SJSA1 (cell line): Measurements from ENCODE around the gene LYL1. TPM values are rescaled to one million over a fixed set of nuclear protein-coding genes. Genes with fewer than 3 reads are reported as not detected.

ENCODE experiments used
- DNase-seq, 2 experiments: peaks; one replicate each; pipeline ENCODE4 v3.0.0-alpha.2; 2015 to 2020; ENCODE audit warnings: low spot score in 2 of 2, low read depth in 1 of 2
- H3K27ac ChIP-seq: fragments of 250-450 bp; sonication (Bioruptor Pico); 2 replicates; pipeline ENCODE4 v1.5.1; 2020; ENCODE audit warnings: mild to moderate bottlenecking, moderate library complexity
- H3K27me3 ChIP-seq: fragments of 250-450 bp; sonication (Bioruptor Pico); replicated peaks from 2 replicates; pipeline ENCODE4 v1.5.1; 2020; ENCODE audit warnings: mild to moderate bottlenecking, moderate library complexity
- H3K36me3 ChIP-seq: fragments of 250-450 bp; sonication (Bioruptor Pico); 2 replicates; pipeline ENCODE4 v1.5.1; 2020; ENCODE audit warnings: mild to moderate bottlenecking
- H3K4me1 ChIP-seq: fragments of 250-450 bp; sonication (Bioruptor Pico); replicated peaks from 2 replicates; pipeline ENCODE4 v1.6.1; 2021; ENCODE audit warnings: mild to moderate bottlenecking
- H3K4me3 ChIP-seq: fragments of 250-450 bp; sonication (Bioruptor Pico); 2 replicates; pipeline ENCODE4 v1.5.1; 2020; ENCODE audit warnings: mild to moderate bottlenecking
- H3K9me3 ChIP-seq: fragments of 250-450 bp; sonication (Bioruptor Pico); replicated peaks from 2 replicates; pipeline ENCODE4 v1.5.1; 2020; ENCODE audit warnings: mild to moderate bottlenecking
- total RNA-seq: library from RNA; depleted of rRNA; stranded (reverse); fragments of >200 nt; shearing (Covaris generic); gene quantifications from 2 replicates; pipeline ENCODE4 v1.2.3, GENCODE V29; 2014

The LYL1 gene
- total RNA-seq, 1 experiment from 2014 or later: not detected

GRCh38 chr19:13095934-13096927 lies 6.4 kb downstream of the LYL1 start:
- DNase-seq: no peak
- H3K4me3 ChIP-seq: no peak overlapping the region
- no peaks in the 10 kb centered on the region for H3K9me3 ChIP-seq
- H3K4me1 ChIP-seq: no peaks in the 10 kb centered on the region
- peaks cover 5% of the 10 kb centered on the region; the same call in 1 of the 2 replicates for H3K36me3 ChIP-seq
- no peak overlapping the region for H3K27ac ChIP-seq
- no peaks in the 10 kb centered on the region for H3K27me3 ChIP-seq

- DNase-seq: no peak
- H3K27ac ChIP-seq: no peak overlapping the region
- H3K4me1 ChIP-seq: no peaks in the 10 kb centered on the region
- H3K36me3 ChIP-seq: peaks cover 5% of the 10 kb centered on the region; the same call in 1 of the 2 replicates
- no peaks in the 10 kb centered on the region for H3K27me3 ChIP-seq
- no peak overlapping the region for H3K4me3 ChIP-seq
- H3K9me3 ChIP-seq: no peaks in the 10 kb centered on the region
These were observed 7.3 kb downstream of the LYL1 start for GRCh38 chr19:13095393-13095784.

DNA sequence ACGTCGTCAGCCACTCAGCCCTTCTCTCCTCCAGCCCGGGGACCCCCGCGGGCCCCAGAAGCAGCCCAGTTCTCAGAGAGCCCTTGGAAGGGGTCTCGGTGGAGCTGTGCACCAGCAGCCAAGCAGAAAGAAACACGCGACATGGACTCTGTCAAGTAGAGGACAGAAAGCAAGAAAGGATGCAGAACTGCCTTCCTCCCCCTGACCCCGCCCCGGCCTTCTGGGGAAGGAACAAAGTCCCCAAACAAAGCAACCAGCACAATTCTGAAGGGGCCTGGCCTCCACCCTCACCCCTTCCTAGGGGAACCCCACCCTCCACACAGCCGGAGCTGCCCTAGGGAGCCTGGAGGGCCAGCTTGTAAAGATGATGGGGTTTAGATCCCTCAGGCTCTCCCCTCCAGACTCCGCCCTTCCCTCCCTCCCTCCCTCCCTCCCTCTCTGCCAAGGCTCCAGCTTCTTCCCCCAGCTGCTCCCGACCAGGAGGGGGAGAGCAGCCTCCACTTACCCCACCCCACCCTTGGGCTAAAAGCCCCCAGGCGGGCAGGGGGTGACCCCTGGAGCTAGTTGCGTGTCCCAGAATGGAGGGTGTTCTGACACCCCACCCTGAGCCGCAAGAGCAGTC lies 7.8 kb downstream of the LYL1 start:
- no peaks in the 10 kb centered on the region for H3K4me1 ChIP-seq

DNA sequence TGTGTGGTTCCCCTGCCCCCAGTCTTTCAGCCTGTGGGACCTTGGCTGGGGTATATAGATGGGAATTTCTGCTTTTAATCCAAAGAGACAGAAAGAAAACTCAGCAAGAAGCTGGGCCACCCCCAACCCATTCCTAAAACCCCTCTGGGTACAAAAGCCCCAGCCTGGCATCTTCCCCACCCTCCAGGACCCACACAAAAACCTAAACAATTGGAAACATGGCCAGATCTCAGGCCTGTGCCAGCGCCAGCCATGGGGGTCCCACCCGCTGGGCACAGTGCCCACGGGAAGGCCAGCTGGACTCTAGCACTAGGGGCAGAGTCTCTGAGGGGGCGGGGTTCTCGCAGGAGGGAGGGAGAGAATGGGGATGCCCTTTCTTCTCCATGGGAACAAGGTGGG lies 8.6 kb downstream of the LYL1 start:
- Histone ChIP-seq H3K4me1 (no peaks in the 10 kb centered on the region), H3K27ac (no peak overlapping the region), H3K9me3 (no peaks in the 10 kb centered on the region), H3K4me3 (no peak overlapping the region), H3K36me3 (peaks cover 5% of the 10 kb centered on the region; the same call in 1 of the 2 replicates), H3K27me3 (no peaks in the 10 kb centered on the region)
- no peak for DNase-seq

More for the DNA sequence above, 7.8 kb downstream of the LYL1 start:
- Histone ChIP-seq H3K9me3 (no peaks in the 10 kb centered on the region), H3K27me3 (no peaks in the 10 kb centered on the region), H3K27ac (no peak overlapping the region), H3K4me3 (no peak overlapping the region), H3K36me3 (peaks cover 5% of the 10 kb centered on the region; the same call in 1 of the 2 replicates)
- DNase-seq: no peak

GRCh38 chr19:13093407-13094105 lies 9.1 kb downstream of the LYL1 start:
- H3K9me3 ChIP-seq: no peaks in the 10 kb centered on the region
- H3K36me3 ChIP-seq: peaks cover 5% of the 10 kb centered on the region; the same call in 1 of the 2 replicates
- peak; percentile 69 to 78 for DNase-seq
- H3K4me1 ChIP-seq: no peaks in the 10 kb centered on the region
- no peak overlapping the region for H3K27ac ChIP-seq
- no peaks in the 10 kb centered on the region for H3K27me3 ChIP-seq
- no peak overlapping the region for H3K4me3 ChIP-seq

GRCh38 chr19:13092606-13093235 lies 9.9 kb downstream of the LYL1 start:
- H3K27me3 ChIP-seq: no peaks in the 10 kb centered on the region
- H3K36me3 ChIP-seq: peaks cover 5% of the 10 kb centered on the region; the same call in 1 of the 2 replicates
- no peaks in the 10 kb centered on the region for H3K9me3 ChIP-seq
- no peak for DNase-seq
- H3K4me1 ChIP-seq: no peaks in the 10 kb centered on the region
- no peak overlapping the region for H3K27ac ChIP-seq
- H3K4me3 ChIP-seq: no peak overlapping the region

- H3K9me3 ChIP-seq: no peaks in the 10 kb centered on the region
- peaks cover 5% of the 10 kb centered on the region; the same call in 1 of the 2 replicates for H3K36me3 ChIP-seq
- no peaks in the 10 kb centered on the region for H3K27me3 ChIP-seq
- no peak for DNase-seq
- H3K4me1 ChIP-seq: no peaks in the 10 kb centered on the region
- no peak overlapping the region for H3K4me3 ChIP-seq
- H3K27ac ChIP-seq: no peak overlapping the region
These were observed 10.5 kb downstream of the LYL1 start for GRCh38 chr19:13092158-13092543.

- Histone ChIP-seq H3K36me3 (peaks cover 5% of the 10 kb centered on the region; the same call in 1 of the 2 replicates), H3K27ac (no peak overlapping the region)
- DNase-seq: no peak
These were observed 11.1 kb downstream of the LYL1 start for GRCh38 chr19:13091400-13092157.

DNA sequence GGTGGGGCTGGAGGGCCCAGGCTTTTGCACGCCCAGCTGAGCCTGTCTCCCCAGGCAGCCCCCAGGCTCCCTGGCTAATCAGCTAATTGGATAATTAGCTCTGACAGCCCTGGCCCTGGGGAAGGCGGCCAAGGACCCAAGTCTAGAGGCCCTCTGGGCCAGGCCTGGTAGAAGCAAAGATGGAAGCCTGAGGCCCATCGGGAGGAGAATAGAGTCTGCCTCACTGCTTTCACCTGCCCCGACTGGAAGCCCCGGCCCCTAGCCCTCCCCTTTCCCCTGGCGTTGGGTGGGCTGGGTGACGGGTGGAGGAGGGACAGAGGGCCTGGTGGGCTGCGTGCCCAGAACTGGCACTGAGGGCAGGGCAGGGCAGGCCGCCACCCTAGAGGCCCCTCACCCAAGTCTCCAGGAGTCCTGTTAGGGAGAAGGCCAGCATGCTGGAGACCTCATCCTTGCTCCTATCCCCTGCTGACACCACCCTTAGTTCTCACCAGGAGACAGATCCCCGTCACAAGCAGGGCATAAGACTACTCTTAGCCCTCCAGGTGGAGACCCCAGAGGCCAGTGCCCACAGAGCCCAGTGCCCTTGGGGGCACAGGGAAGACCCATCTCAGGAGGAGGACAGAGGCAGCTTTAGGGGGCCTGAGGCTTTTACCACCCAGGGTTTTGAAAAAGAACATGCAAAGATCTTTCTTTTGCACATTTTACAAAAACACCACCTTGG lies 12.0 kb downstream of the LYL1 start:
- Histone ChIP-seq H3K27me3 (no peaks in the 10 kb centered on the region), H3K36me3 (peaks cover 5% of the 10 kb centered on the region; the same call in 1 of the 2 replicates), H3K9me3 (no peaks in the 10 kb centered on the region), H3K4me1 (no peaks in the 10 kb centered on the region), H3K4me3 (no peak overlapping the region), H3K27ac (no peak overlapping the region)
- no peak for DNase-seq

More at GRCh38 chr19:13091400-13092157, 11.1 kb downstream of the LYL1 start:
- Histone ChIP-seq H3K4me3 (no peak overlapping the region), H3K4me1 (no peaks in the 10 kb centered on the region), H3K9me3 (no peaks in the 10 kb centered on the region), H3K27me3 (no peaks in the 10 kb centered on the region)

GRCh38 chr19:13089857-13090507 lies 12.7 kb downstream of the LYL1 start:
- H3K27ac ChIP-seq: no peak overlapping the region
- no peaks in the 10 kb centered on the region for H3K9me3 ChIP-seq
- no peaks in the 10 kb centered on the region for H3K27me3 ChIP-seq
- no peak for DNase-seq
- no peak overlapping the region for H3K4me3 ChIP-seq
- no peaks in the 10 kb centered on the region for H3K4me1 ChIP-seq
- peaks cover 3% of the 10 kb centered on the region; the same call in 1 of the 2 replicates for H3K36me3 ChIP-seq

DNA sequence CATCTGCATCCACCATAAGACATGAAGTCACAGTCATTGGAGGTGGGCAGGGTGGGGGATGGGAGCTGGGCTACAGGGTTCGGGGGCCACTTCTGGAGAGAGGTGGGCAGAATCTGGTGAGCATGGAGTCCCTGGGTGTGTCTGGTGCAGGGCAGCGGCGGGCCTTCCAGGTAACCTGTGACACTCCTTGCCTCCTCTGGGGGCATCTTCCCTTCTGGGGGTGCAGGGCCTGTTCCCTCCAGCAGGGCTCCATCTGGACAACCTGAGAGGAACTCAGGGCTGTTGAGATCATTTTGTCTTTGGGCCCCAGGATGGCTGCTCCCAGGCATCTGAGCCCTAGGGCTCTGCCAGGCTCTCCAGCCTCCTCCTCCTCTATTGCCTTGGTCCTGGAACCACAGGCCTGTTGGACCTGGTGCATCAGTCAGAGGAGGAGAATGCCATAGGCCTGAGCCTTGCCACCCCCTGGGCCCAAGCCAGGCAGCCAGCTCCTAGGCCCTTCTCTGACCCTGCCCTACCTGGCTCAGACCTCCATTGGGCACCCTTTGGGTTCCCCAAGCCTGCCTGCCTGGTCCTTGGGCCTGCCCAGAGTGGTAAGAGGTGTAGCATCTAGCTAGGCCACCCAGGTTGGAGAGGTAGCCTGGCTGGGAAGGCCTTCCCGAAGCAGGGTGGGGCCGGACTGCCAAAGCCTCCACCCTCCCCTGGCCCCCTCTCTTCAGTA lies 13.4 kb downstream of the LYL1 start:
- Histone ChIP-seq H3K36me3 (peaks cover 3% of the 10 kb centered on the region; the same call in 1 of the 2 replicates), H3K9me3 (no peaks in the 10 kb centered on the region), H3K27me3 (no peaks in the 10 kb centered on the region), H3K4me3 (no peak overlapping the region), H3K27ac (no peak overlapping the region), H3K4me1 (no peaks in the 10 kb centered on the region)
- no peak for DNase-seq
